HEK293T (cell line): ENCODE results near the gene KCNQ1.

Source experiments
- CTCF ChIA-PET: fragments of 350-600 bp; formaldehyde crosslinking; extraction: SDS; loops from one replicate; lab custom pipeline; 2021; ENCODE audit warnings: antibody characterized with exemption, inconsistent platforms; lab: Yijun Ruan, JAX
- POLR2A ChIA-PET: fragments of 350-600 bp; formaldehyde crosslinking; extraction: SDS; loops from one replicate; lab custom pipeline; 2020; ENCODE audit warnings: antibody characterized with exemption, inconsistent platforms; lab: Yijun Ruan, JAX
- DNase-seq: peaks from one replicate; pipeline ENCODE4 v3.0.0; 2012; ENCODE audit warnings: mixed read lengths; ENCODE audit errors: extremely low spot score
- ARNT ChIP-seq: fragments of 450-650 bp; IDR thresholded peaks from 2 replicates; pipeline ENCODE4 v1.6.1; 2017; ENCODE audit warnings: mild to moderate bottlenecking
- BHLHE40 ChIP-seq: fragments of 450-650 bp; IDR thresholded peaks from 2 replicates; pipeline ENCODE4 v1.6.1; 2016; ENCODE audit warnings: mild to moderate bottlenecking, moderate library complexity, borderline replicate concordance
- CTBP1 ChIP-seq: fragments of 450-650 bp; IDR thresholded peaks from 2 replicates; pipeline ENCODE4 v1.6.1; 2016; ENCODE audit warnings: borderline replicate concordance
- ELF4 ChIP-seq: fragments of 450-650 bp; IDR thresholded peaks from 2 replicates; pipeline ENCODE4 v1.6.1; 2017; ENCODE audit warnings: antibody characterized with exemption
- FOXA1 ChIP-seq: fragments of 450-650 bp; IDR thresholded peaks from 2 replicates; pipeline ENCODE4 v1.6.1; 2016; ENCODE audit warnings: mild to moderate bottlenecking
- FOXK2 ChIP-seq: fragments of 450-650 bp; IDR thresholded peaks from 2 replicates; pipeline ENCODE4 v1.6.1; 2016; ENCODE audit warnings: mild to moderate bottlenecking
- FOXM1 ChIP-seq: fragments of 450-650 bp; IDR thresholded peaks from 2 replicates; pipeline ENCODE4 v1.6.1; 2017; ENCODE audit warnings: mild to moderate bottlenecking, borderline replicate concordance
- HDGF ChIP-seq: fragments of 450-650 bp; IDR thresholded peaks from 2 replicates; pipeline ENCODE4 v1.6.1; 2017; ENCODE audit warnings: antibody characterized with exemption, borderline replicate concordance
- L3MBTL2 ChIP-seq: fragments of 450-650 bp; conservative IDR thresholded peaks from 2 replicates; pipeline ENCODE4 v1.6.1; 2016; ENCODE audit warnings: mild to moderate bottlenecking
- LEF1 ChIP-seq: fragments of 450-650 bp; IDR thresholded peaks from 2 replicates; pipeline ENCODE4 v1.6.1; 2017; ENCODE audit warnings: mild to moderate bottlenecking, borderline replicate concordance
- NFRKB ChIP-seq: fragments of 450-650 bp; IDR thresholded peaks from 2 replicates; pipeline ENCODE4 v1.6.1; 2016; ENCODE audit warnings: mild to moderate bottlenecking, moderate library complexity
- SP1 ChIP-seq: fragments of 450-650 bp; IDR thresholded peaks from 2 replicates; pipeline ENCODE4 v1.6.1; 2017
- SUZ12 ChIP-seq: fragments of 450-650 bp; IDR thresholded peaks from 2 replicates; pipeline ENCODE4 v1.6.1; 2016; ENCODE audit warnings: mild to moderate bottlenecking
- TARDBP ChIP-seq: fragments of 450-650 bp; IDR thresholded peaks from 2 replicates; pipeline ENCODE4 v1.6.1; 2016
- ZNF384 ChIP-seq: fragments of 450-650 bp; IDR thresholded peaks from 2 replicates; pipeline ENCODE4 v1.6.1; 2016
- TF ChIP-seq, protein P1 (sequence below): fragments of 450-650 bp; IDR thresholded peaks from 2 replicates; pipeline ENCODE4 v1.6.1; 2016

KCNQ1 gene

DNA sequence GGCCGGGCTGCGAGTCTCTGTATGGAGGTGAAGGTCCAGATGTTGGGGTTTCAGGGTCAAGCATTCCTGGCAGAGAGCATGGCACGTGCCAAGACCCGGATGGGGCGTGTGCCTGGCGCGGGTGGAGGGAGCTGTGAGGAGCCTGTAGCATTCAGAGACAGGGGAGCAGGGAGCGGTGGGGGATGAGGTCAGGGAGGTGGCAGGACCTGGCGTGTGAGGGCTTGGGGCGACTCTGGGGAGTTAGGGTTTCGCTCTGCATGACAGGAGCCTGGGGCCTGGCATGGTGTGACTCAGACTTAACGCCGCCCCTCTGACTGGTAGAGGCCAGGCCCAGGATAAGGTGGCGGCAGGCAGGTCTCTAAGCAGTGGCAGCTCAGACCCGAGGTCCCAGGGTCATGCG lies 103.0 kb downstream of the KCNQ1 start:
- ChIA-PET POLR2A (no interaction called here), CTCF (no interaction called here)
- DNase-seq: no peak
- TF ChIP-seq ZNF384 (no peak), ELF4 (no peak), L3MBTL2 (no peak), FOXA1 (no peak), ARNT (no peak)

DNA sequence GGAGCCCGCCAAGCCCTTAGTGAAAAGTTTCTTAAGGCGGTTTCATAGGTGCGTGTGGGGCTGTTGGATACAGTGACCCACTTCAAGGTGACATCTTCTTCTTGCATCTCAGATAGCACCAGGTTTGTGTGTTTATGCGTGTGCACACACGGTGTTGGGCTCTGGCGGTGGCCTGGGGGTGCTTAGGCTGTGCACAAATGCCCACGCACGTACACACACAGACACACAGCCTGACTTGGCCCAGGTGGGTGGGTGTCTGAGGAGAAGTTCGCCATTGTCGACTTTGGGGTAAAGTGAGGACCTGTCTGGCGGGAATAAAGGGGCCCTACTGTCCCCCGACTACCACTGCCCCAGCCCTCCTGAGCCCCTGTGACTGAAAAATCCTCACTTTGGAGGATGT lies 103.8 kb downstream of the KCNQ1 start:
- CTCF ChIA-PET: no interaction called here
- POLR2A ChIA-PET: no interaction called here
- no peak for DNase-seq
- TF ChIP-seq FOXA1 (no peak), NFRKB (no peak), ARNT (no peak), TARDBP (no peak), FOXK2 (no peak), FOXM1 (no peak), BHLHE40 (no peak)
- TF ChIP-seq, protein P1, sequence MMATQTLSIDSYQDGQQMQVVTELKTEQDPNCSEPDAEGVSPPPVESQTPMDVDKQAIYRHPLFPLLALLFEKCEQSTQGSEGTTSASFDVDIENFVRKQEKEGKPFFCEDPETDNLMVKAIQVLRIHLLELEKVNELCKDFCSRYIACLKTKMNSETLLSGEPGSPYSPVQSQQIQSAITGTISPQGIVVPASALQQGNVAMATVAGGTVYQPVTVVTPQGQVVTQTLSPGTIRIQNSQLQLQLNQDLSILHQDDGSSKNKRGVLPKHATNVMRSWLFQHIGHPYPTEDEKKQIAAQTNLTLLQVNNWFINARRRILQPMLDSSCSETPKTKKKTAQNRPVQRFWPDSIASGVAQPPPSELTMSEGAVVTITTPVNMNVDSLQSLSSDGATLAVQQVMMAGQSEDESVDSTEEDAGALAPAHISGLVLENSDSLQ: no peak

DNA sequence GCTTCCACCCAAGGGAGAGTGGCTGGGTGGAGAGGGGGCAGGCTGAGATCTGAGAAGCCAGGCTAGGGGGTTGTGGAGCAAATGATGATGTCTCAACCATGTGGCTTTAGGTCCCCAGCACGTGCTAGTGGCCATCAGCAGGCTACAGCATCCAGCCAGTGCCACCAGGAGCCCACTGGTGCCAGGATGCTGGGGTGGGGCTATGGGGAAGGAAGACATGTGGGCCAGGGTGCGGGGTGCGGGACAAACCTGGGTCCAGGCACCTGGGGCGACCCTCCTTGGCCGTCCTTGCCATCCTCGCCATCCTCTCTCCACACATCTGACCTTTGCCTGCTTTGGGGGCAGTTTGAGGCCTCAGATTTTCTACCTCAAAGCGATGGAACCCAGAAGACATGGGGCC lies 104.3 kb downstream of the KCNQ1 start:
- no peak for TF ChIP-seq LEF1
- no peak for TF ChIP-seq BHLHE40
- no peak for TF ChIP-seq ZNF384
- no peak for TF ChIP-seq L3MBTL2
- no peak for TF ChIP-seq ELF4
- no peak for TF ChIP-seq FOXK2
- TF ChIP-seq FOXA1: no peak
- TF ChIP-seq SUZ12: no peak
- TF ChIP-seq ARNT: no peak
- no peak for TF ChIP-seq TARDBP
- TF ChIP-seq SP1: no peak
- no peak for TF ChIP-seq NFRKB
- ChIA-PET POLR2A (no interaction called here), CTCF (no interaction called here)
- no peak for DNase-seq

DNA sequence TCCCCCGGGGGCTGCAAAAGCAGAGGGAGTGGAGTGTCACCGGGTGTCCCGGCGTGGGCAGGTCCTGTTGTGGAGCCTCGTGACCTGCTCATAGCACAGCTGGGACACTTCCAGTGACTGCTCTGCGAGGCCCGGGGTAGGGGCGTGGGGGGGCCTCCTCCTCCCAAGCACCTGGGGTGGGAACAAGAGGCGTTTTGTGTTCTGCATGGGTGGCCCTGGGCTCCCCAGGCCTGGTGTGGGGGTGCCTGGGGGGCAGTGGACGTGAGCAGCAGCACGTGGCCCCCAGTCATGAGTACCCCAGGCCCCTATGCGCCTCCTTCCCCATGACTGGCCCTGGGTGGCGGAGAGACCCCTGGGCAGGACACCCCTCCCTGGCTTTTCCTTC lies 104.7 kb downstream of the KCNQ1 start:
- ChIA-PET POLR2A (no interaction called here), CTCF (no interaction called here)
- DNase-seq: no peak
- no peak for TF ChIP-seq NFRKB
- no peak for TF ChIP-seq LEF1
- no peak for TF ChIP-seq SUZ12
- no peak for TF ChIP-seq SP1
- TF ChIP-seq, protein P1: no peak
- no peak for TF ChIP-seq ELF4
- TF ChIP-seq FOXA1: no peak

DNA sequence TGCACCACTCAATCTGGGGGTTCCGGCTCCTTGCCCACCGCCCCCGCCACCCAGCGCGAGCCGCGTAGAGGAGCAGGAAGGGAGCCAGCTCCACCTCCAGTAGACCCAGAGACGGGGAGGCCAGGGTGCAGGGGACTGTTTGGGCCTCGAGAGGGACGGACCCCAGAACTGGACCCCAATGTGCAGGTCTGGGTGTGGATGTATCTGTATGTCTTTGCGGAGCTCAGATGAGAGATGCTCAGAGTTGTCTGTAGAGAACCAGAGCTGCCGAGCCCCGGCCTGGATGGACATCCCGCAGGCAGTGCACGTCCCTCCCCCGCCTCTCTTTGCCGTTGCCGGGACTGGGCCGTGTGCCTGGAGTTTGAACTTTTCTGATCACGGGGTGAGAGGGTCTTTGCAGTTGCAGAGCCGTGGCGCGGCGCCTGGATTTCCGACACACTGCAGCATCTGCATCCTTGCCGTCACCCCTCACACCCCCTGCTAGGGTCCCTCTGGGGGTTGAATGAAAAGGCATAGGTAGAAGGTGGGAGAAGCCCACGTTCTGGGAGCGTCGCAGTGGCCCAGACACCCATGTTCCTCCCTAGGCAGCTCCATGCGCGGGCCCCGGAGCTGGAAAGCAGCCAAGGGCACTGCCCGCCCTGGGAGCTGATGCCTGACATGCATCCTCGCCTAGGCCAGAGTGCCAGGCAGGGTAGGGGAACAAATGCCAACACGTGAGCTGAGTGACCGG lies 105.2 kb downstream of the KCNQ1 start:
- ChIA-PET CTCF (no interaction called here), POLR2A (no interaction called here)
- no peak for TF ChIP-seq NFRKB
- no peak for DNase-seq

DNA sequence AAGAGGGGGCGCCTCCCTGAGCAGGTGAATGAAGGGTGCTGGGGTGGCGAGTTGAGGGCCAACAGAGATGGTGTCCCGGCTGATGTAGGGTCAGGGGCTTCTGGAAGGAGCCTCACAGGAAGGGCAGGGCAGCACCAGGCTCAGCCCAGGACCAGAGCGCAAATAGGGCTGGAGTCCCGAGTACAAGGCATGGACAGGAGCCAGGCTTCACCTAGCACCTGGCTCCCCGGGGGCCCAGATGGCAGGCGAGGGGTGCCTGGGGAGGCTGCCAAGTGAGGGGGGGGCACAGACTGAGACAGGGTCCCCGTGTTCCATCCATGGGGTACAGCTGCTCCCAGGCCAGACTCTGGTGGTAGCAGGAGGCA lies 105.8 kb downstream of the KCNQ1 start:
- ChIA-PET POLR2A (no interaction called here), CTCF (no interaction called here)
- DNase-seq: no peak
- TF ChIP-seq FOXM1 (no peak), ELF4 (no peak), TARDBP (no peak), FOXK2 (no peak), ZNF384 (no peak), HDGF (no peak), SP1 (no peak), FOXA1 (no peak), NFRKB (no peak), CTBP1 (no peak), LEF1 (no peak), ARNT (no peak), BHLHE40 (no peak), SUZ12 (no peak), L3MBTL2 (no peak)
- TF ChIP-seq, protein P1: no peak

DNA sequence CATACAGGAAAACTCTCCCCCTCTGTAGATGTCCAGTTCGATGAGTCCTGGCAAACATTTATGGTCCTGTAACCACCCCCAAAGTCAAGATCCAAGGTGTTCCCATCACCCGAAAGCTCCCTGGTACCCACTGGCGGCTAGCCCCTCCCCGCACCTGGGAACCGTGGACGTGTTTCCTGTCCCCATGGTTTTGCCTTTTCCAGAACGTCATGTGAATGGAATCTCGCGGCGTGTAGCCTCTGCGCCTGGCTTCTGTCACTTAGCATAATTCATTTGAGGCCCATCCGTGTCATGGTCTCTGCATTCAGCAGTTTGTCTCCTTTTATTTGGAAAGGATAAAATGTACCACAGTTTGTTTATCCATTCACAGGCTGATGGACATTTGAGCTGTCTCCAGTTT lies 106.3 kb downstream of the KCNQ1 start:
- no peak for DNase-seq
- TF ChIP-seq L3MBTL2: no peak
- TF ChIP-seq SP1: no peak
- TF ChIP-seq, protein P1: no peak
- no peak for TF ChIP-seq BHLHE40
- no peak for TF ChIP-seq FOXM1
- no peak for TF ChIP-seq ARNT
- no peak for TF ChIP-seq HDGF
- no peak for TF ChIP-seq FOXK2
- no peak for TF ChIP-seq SUZ12
- TF ChIP-seq FOXA1: no peak
- ChIA-PET CTCF (no interaction called here), POLR2A (no interaction called here)
